Panc1 (cell line): ENCODE measurements around the gene IGIP.

Experiments used
- POLR2AphosphoS5 ChIP-seq: IDR thresholded peaks from 2 replicates; pipeline ENCODE4 v1.6.1; 2012; ENCODE audit warnings: mild to moderate bottlenecking, low read depth, low read length, moderate library complexity
- TCF7L2 ChIP-seq: IDR thresholded peaks from 2 replicates; pipeline ENCODE4 v1.6.1; 2011; ENCODE audit warnings: mild to moderate bottlenecking, low read depth, low read length, inconsistent platforms
- TF ChIP-seq, protein P1 (sequence below): fragments of 450-650 bp; IDR thresholded peaks from 2 replicates; pipeline ENCODE4 v1.5.1; 2017; ENCODE audit warnings: mild to moderate bottlenecking

DNA sequence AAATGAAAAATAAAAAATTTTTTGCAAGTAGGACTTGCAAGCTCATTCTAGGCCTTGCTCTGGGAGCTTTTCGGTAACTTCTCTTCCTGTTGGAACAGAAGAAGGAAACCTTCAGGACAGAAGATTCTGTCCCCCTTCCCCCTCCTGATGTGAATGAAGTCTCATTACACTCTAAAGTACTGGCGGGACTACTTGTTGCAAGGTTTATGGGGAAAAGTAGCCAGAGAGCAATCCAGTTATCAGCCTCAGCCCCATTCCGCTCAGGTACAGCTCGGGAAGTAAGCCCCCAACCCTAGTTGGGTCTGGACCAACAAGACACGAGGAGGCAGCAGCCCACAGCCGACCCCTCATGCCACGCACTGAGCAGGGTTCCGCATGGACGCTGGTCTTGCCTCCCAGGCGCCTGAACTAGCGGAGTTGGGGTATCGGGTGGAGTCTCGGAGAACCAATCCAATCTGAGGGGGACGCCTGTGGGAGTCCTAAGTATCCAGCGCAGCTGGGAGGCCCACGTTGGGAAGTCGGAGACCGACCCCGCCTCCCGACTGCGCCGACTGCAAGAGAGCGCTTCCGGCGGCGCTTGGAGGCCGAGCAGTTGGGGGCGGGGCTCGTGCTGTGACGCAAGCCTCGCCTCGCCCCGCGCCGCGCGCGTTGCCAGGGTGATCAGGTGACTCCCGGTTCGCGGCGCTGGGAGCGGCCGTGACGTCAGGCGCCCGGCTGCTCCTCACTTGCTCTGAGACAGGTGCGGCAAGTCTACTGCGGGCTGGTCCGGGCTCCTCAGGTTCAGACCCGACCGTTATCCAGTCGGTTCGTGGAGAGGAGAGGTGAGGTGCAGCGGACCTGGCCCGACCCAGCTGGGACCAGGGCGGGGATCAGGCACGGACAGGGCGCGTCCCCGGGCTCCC is 49.0 kb downstream of the IGIP start, which contains the start of gene CYSTM1:
- TF ChIP-seq, protein P1, sequence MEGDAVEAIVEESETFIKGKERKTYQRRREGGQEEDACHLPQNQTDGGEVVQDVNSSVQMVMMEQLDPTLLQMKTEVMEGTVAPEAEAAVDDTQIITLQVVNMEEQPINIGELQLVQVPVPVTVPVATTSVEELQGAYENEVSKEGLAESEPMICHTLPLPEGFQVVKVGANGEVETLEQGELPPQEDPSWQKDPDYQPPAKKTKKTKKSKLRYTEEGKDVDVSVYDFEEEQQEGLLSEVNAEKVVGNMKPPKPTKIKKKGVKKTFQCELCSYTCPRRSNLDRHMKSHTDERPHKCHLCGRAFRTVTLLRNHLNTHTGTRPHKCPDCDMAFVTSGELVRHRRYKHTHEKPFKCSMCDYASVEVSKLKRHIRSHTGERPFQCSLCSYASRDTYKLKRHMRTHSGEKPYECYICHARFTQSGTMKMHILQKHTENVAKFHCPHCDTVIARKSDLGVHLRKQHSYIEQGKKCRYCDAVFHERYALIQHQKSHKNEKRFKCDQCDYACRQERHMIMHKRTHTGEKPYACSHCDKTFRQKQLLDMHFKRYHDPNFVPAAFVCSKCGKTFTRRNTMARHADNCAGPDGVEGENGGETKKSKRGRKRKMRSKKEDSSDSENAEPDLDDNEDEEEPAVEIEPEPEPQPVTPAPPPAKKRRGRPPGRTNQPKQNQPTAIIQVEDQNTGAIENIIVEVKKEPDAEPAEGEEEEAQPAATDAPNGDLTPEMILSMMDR, result no peak
- TF ChIP-seq POLR2AphosphoS5, result peak; percentile 95
- TF ChIP-seq TCF7L2, result no peak
